ENCODE measurements around the gene PLCH1. TPM values are rescaled to one million over a fixed set of nuclear protein-coding genes. Genes with fewer than 3 reads are reported as not detected.

PLCH1 gene
- total and polyA plus RNA-seq, 2 donors (not counting 1 experiment from before 2014, with no cell fraction given), result 0.27 TPM; not detected in 1

GRCh38 chr3:155598671-155599070 lies 146.2 kb downstream of the PLCH1 start:
- TF ChIP-seq CTCF (IDR thresholded peaks at IDR 0.05) (no peak), EZH2 (IDR thresholded peaks at IDR 0.05; ENCODE audit: borderline replicate concordance, insufficient read depth, low read depth, low read length, poor library complexity, severe bottlenecking) (no peak)
- Histone ChIP-seq H4K20me1 (ENCODE audit: control insufficient read depth, insufficient read depth, low read length, poor library complexity, severe bottlenecking) (no peaks in the 10 kb centered on the region), H3K9ac (ENCODE audit: low read length) (no peak overlapping the region), H3K9me3 (ENCODE audit: control extremely low read depth in 1 of 3, control insufficient read depth in 2 of 3, insufficient read depth in 1 of 3, low read length in 2 of 3) (no peaks in the 10 kb centered on the region), H3K36me3 (replicated peaks in 1 of 2; ENCODE audit: control extremely low read depth in 1 of 2, control insufficient read depth in 1 of 2, extremely low read depth in 1 of 2, insufficient read depth in 2 of 2, low read length in 1 of 2) (no peaks in the 10 kb centered on the region), H3K27ac (ENCODE audit: low read length in 2 of 2) (no peak overlapping the region), H3K79me2 (ENCODE audit: control insufficient read depth, insufficient read depth, low read length) (no peaks in the 10 kb centered on the region), H3K4me2 (replicated peaks; ENCODE audit: low read depth, low read length, poor library complexity, severe bottlenecking) (no peak overlapping the region), H3K4me1 (ENCODE audit: control insufficient read depth in 2 of 2, insufficient read depth in 2 of 2, low read length in 2 of 2) (no peaks in the 10 kb centered on the region), H3K4me3 (ENCODE audit: control extremely low read depth in 1 of 5, extremely low read depth in 1 of 5, insufficient read depth in 1 of 5, low read depth in 2 of 5, low read length in 4 of 5) (no peak overlapping the region), H3K27me3 (replicated peaks in 1 of 4; ENCODE audit: control extremely low read depth in 1 of 4, control insufficient read depth in 3 of 4, insufficient read depth in 4 of 4, low read length in 3 of 4) (no peaks in the 10 kb centered on the region), H2AFZ (ENCODE audit: insufficient read depth, low read depth, low read length, poor library complexity, severe bottlenecking) (no peak overlapping the region)
- no peak overlapping the region for H3K4me3 Mint-ChIP-seq
- POLR2A ChIA-PET, result no interaction called here
- WGBS (ENCODE audit: insufficient coverage), result 100% methylated on average over 1 of the region's 3 CpGs
- no peak for DNase-seq
- H3K27me3 Mint-ChIP-seq, result peaks cover 8% of the 10 kb centered on the region
- no peaks in the 10 kb centered on the region for H3K4me1 Mint-ChIP-seq
- H3K27ac Mint-ChIP-seq, result no peak overlapping the region
- H3K9me3 Mint-ChIP-seq (ENCODE audit: insufficient read depth), result no peaks in the 10 kb centered on the region
- CTCF ChIA-PET, result no interaction called here
- no peak for ATAC-seq (ENCODE audit: low read depth)
- intact Hi-C loops (cut with micrococcal nuclease), result no loop called here

GRCh38 chr3:155596615-155597014 lies 148.3 kb downstream of the PLCH1 start:
- Mint-ChIP-seq H3K27me3 (peaks cover 3% of the 10 kb centered on the region), H3K4me1 (no peaks in the 10 kb centered on the region), H3K9me3 (ENCODE audit: insufficient read depth) (no peaks in the 10 kb centered on the region), H3K4me3 (no peak overlapping the region), H3K27ac (no peak overlapping the region)
- Histone ChIP-seq H3K36me3 (replicated peaks in 1 of 2; ENCODE audit: control extremely low read depth in 1 of 2, control insufficient read depth in 1 of 2, extremely low read depth in 1 of 2, insufficient read depth in 2 of 2, low read length in 1 of 2) (no peaks in the 10 kb centered on the region), H4K20me1 (ENCODE audit: control insufficient read depth, insufficient read depth, low read length, poor library complexity, severe bottlenecking) (no peaks in the 10 kb centered on the region), H3K4me3 (ENCODE audit: control extremely low read depth in 1 of 5, extremely low read depth in 1 of 5, insufficient read depth in 1 of 5, low read depth in 2 of 5, low read length in 4 of 5) (no peak overlapping the region), H3K27me3 (replicated peaks in 1 of 4; ENCODE audit: control extremely low read depth in 1 of 4, control insufficient read depth in 3 of 4, insufficient read depth in 4 of 4, low read length in 3 of 4) (no peaks in the 10 kb centered on the region), H3K4me2 (replicated peaks; ENCODE audit: low read depth, low read length, poor library complexity, severe bottlenecking) (no peak overlapping the region), H3K9ac (ENCODE audit: low read length) (no peak overlapping the region), H3K79me2 (ENCODE audit: control insufficient read depth, insufficient read depth, low read length) (no peaks in the 10 kb centered on the region), H3K9me3 (ENCODE audit: control extremely low read depth in 1 of 3, control insufficient read depth in 2 of 3, insufficient read depth in 1 of 3, low read length in 2 of 3) (no peaks in the 10 kb centered on the region), H2AFZ (ENCODE audit: insufficient read depth, low read depth, low read length, poor library complexity, severe bottlenecking) (no peak overlapping the region), H3K4me1 (ENCODE audit: control insufficient read depth in 2 of 2, insufficient read depth in 2 of 2, low read length in 2 of 2) (no peaks in the 10 kb centered on the region), H3K27ac (ENCODE audit: low read length in 2 of 2) (no peak overlapping the region)
- no peak for TF ChIP-seq CTCF (IDR thresholded peaks at IDR 0.05)
- no peak for TF ChIP-seq EZH2 (IDR thresholded peaks at IDR 0.05; ENCODE audit: borderline replicate concordance, insufficient read depth, low read depth, low read length, poor library complexity, severe bottlenecking)
- ChIA-PET POLR2A (no interaction called here), CTCF (no interaction called here)
- intact Hi-C loops (cut with micrococcal nuclease), result no loop called here
- ATAC-seq (ENCODE audit: low read depth), result no peak
- no peak for DNase-seq

Data from B cell (primary cell).